ENCODE results near the gene ULK4.

Gene ULK4

GRCh38 chr3:41956574-41956973 lies 5.3 kb downstream of the ULK4 start:
- no peak overlapping the region for H3K27ac ChIP-seq
- no peak for TF ChIP-seq CTCF (conservative IDR thresholded peaks at IDR 0.05)

GRCh38 chr3:41955192-41955591 lies 6.7 kb downstream of the ULK4 start:
- no peak for TF ChIP-seq CTCF (conservative IDR thresholded peaks at IDR 0.05)
- H3K27ac ChIP-seq: no peak overlapping the region

DNA sequence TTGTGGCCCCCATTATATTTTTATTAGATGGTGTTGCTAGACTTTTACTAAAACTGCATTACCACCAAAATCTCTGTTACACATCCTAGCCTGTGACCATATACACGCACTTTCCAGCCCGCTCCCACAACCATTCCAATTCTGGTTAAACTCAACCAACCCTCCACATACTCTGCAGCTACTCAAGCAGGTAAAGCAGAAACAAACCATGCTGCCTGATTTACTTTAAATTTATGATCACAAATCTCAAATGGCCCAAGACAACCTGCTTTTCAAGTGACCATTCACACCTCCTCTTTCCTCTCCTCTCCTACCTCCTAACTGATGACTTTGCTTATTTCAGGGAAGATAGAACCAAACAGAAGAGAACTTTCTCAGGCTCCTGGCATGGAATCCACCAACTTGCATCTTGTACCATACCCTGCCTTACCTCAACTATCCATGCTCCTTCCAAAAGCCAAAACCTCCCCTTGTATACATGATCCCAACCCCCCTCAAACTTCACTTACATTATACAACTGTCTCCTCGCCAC lies 18.5 kb downstream of the ULK4 start:
- no peak for TF ChIP-seq CTCF (conservative IDR thresholded peaks at IDR 0.05)
- H3K27ac ChIP-seq: no peak overlapping the region

DNA sequence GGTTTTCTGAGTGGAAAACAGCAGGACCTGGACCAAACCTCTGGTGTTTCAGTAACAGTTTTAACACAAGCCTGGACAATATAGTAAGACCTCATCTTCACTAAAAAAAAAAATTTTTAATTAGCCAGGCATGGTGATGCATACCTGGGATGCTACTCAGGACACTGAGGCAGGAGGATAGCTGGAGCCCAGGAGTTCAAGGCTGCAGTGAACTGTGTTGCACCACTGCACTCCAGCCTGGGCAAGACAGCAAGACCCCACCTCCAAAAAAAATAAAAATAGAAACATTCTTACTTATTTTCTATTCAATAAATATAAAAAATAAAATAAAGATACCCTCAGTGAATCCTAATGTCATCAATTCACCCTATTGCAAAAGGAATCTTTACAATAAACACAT lies 21.5 kb downstream of the ULK4 start:
- no peak for TF ChIP-seq CTCF (conservative IDR thresholded peaks at IDR 0.05)
- H3K27ac ChIP-seq: no peak overlapping the region

- no peak overlapping the region for H3K27ac ChIP-seq
- TF ChIP-seq CTCF (conservative IDR thresholded peaks at IDR 0.05): no peak
Observed at GRCh38 chr3:41936384-41936783, 25.5 kb downstream of the ULK4 start.

DNA sequence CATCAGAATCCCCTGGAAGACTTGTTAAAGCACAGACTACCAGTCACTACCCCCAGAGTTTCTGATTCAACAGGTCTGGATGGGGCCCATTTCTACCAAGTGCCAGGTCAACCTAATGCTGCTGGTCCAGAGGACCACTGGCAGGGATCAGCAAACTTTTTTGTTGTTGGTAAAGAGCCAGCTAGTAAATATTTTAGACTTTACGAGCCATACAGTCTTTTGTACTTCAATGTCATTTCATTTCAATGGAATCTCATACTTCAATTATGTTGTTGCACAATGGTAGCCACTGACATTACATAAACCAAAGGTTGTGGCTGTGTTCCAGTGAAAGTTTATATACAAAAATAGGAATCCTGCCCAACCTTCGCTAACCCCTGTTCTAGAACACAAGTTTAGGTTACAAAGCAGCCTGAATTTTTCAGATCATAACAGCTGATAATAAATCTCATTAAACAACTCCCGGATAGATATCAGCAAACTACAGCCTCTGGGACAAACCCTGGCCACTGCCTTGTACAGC lies 28.7 kb downstream of the ULK4 start:
- peak overlapping the region; percentile 71 for H3K27ac ChIP-seq

GRCh38 chr3:41932464-41932863 lies 29.4 kb downstream of the ULK4 start:
- peak overlapping the region; percentile 71 for H3K27ac ChIP-seq
- no peak for TF ChIP-seq CTCF (conservative IDR thresholded peaks at IDR 0.05)

More for the DNA sequence above, 28.7 kb downstream of the ULK4 start:
- TF ChIP-seq CTCF (conservative IDR thresholded peaks at IDR 0.05): no peak

All from VCaP (cell line).